Kasumi-1 (cell line): Measurements from ENCODE around the gene FBXW11.

Experiments used
- DNase-seq, 2 experiments: peaks; one replicate each; lab custom pipeline; 2025; lab: John Stamatoyannopoulos, UW

Gene FBXW11

GRCh38 chr5:171841984-171842776 lies 164.3 kb downstream of the FBXW11 start:
- no peak for DNase-seq

- DNase-seq: peak; percentile 72 to 76
Observed at GRCh38 chr5:171840711-171841522, 165.5 kb downstream of the FBXW11 start.

DNA sequence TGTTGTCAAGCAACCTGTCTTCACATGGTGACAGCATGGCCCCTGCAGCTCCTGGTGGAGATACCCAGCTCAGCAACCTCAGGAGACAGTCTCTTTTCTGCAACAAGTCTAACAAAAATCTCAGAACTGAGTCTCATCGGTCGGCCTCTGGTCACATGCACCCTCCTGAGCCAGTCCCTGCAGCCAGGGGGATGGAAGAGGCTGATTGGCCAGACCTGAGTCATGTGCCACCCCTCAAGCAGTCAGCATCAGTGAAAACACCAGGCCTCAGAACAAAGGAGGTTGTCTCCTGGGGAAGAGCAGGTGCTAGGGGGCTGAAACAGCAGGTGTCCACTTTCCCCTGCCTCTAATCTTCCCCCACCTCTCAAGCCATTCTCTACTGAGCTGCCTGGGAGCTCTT lies 166.4 kb downstream of the FBXW11 start:
- DNase-seq: peak; percentile 14 to 21

GRCh38 chr5:171839112-171839511 lies 167.3 kb downstream of the FBXW11 start:
- no peak for DNase-seq

DNA sequence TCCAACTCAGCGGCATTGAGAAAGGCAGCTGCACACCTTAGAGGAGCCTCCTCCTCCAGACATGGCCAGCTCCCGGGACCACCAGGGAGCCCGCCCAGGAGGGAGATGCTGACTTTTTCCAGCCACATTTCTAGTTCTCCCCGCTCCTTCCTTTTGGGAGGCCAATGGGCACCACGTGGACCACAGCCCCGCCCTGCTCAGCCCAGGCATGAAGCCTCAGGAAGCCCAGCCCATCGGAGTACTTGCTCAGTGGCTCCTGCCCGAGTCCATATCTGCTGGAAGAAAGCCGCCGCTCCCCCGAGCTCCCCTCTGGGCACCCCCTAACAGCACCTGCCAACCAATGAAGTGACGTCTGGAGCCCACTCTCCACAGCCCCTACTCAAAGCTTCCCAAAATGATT lies 168.4 kb downstream of the FBXW11 start:
- no peak for DNase-seq

- no peak for DNase-seq
Observed at GRCh38 chr5:171837522-171837921, 168.9 kb downstream of the FBXW11 start.

GRCh38 chr5:171835066-171835465 lies 171.4 kb downstream of the FBXW11 start:
- no peak for DNase-seq

GRCh38 chr5:171834461-171834860 lies 172.0 kb downstream of the FBXW11 start:
- no peak for DNase-seq

GRCh38 chr5:171832775-171833174 lies 173.7 kb downstream of the FBXW11 start:
- no peak for DNase-seq

DNA sequence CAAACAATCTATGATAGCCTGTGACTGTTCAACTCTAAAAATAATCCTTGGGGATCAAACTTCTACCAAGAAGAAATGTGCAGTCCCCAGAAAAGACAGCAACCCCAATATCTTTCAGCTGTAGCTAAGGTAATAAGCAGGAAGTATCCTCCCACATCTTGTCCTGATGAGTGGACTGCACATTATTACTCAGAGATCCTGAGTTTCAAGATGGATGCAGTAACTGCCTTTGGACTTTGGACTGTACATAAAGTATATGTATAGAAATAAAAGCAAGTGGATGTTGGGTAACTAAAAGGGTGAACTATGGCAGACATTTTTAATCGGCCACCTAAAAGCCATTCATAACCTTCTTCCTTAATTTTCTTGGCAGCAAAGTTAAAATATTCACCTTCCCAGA lies 175.8 kb downstream of the FBXW11 start:
- no peak for DNase-seq

- DNase-seq: no peak
Observed at GRCh38 chr5:171827162-171827561, 179.3 kb downstream of the FBXW11 start.

DNA sequence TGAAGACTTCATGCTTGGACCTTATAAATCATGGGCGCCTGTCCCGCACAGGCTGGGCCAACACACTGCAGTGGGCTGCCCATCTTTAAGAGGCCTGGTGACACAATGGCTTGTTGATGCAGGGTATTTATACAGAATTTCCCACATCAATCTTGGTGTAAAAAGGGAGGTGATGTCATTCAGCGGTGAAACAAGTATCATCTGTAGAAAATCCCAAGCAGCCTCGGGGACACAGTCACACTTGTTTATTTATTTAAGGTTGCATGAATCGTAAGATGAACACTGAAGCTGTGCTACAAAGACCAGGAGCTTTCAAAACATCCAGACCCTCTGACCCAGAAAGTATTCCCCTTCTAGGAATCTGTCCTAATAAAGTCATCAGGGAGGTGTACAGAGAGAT lies 180.3 kb downstream of the FBXW11 start:
- DNase-seq: no peak

- no peak for DNase-seq
Observed at GRCh38 chr5:171825051-171825450, 181.4 kb downstream of the FBXW11 start.

DNA sequence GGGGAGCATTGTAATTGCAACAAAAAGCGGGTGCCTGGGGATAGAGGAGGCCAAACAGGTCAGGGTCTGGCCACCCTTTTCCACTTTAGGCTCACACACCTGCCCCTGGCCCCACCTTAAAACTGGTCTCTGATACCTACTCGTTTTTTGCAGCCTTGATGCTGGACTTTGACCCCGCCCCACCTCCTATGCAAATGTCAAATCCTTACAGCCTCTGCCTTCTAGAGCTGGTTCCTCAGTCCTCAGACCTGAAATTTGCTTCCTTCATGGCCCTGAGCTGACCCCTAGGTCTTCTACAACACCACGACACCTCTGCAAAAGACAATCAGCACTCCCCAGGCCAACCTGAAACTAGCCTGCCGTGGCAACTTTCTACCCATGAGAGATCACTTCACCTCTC lies 183.2 kb downstream of the FBXW11 start:
- DNase-seq: no peak

GRCh38 chr5:171821286-171821685 lies 185.2 kb downstream of the FBXW11 start:
- no peak for DNase-seq

GRCh38 chr5:171820561-171820960 lies 185.9 kb downstream of the FBXW11 start:
- DNase-seq: no peak

- DNase-seq: no peak
Observed at GRCh38 chr5:171816666-171817065, 189.8 kb downstream of the FBXW11 start.

DNA sequence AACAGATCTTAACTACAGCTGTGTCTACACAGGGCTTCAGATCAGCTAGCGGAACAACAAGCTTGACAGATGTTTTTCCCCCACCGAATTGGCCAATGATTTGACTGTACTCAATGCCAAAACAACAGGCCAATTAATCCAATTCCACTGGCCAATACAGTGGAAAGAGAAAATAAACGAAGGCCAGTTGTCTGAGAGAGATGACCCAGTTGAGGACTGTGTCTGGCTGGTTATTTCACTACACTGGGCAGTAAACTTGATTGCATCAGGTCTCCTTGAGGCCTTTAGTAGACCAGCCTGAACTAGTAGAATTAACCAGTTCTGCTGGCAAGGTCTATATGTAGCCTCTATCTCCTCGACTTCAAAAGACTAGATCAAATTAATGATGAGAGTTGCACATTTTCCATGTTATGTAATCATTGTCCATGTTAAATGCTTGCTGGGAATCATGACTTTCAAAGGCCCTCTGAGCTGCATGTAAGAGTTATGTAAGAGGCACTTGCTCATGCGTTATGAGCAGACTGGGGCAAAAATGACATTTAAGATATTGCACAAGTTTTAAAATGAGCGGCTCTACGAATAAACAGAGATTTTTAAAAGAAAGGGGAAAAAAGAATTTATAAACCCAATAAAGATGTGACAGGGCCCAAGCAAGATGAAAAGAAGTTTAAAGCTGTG lies 192.5 kb downstream of the FBXW11 start:
- no peak for DNase-seq

DNA sequence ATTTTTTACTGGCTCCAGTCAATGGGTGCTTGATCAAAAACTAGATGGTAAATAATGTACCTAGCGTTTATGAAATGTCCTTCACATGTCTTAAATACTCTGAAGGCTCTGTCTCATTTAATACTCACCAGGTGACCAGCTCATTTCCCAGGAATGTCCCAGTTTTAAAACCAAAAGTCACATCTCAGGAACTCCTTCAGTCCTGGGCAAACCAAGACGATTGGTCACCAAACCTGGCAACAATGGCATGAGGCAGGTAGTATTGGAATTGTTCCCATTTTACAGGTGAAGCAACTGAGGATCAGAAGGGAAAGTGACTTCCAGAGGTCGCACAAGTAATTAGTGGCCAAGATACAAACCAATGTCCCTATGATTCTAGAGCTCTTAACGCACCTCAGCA lies 193.2 kb downstream of the FBXW11 start:
- DNase-seq: no peak
